Fibroblast of lung (primary cell): ENCODE measurements around the gene PABPC1L. TPM values are rescaled to one million over a fixed set of nuclear protein-coding genes. Genes with fewer than 3 reads are reported as not detected.

Experiments
- DNase-seq, 2 donors: peaks; one replicate each; pipeline versions ENCODE4 v3.0.0 to v3.0.0-alpha.2; 2010; ENCODE audit warnings: low read depth in 2 of 2
- H2AFZ ChIP-seq: 2 replicates; pipeline ENCODE4 v1.5.1; 2012; ENCODE audit warnings: low read length, control low read depth, inconsistent platforms
- H3K27ac ChIP-seq: 2 replicates; pipeline ENCODE4 v1.5.1; 2011; ENCODE audit warnings: low read length, control low read depth; ENCODE audit not compliant: insufficient read depth
- H3K27me3 ChIP-seq: 2 replicates; pipeline ENCODE4 v1.5.1; 2011; ENCODE audit warnings: mild to moderate bottlenecking, low read length; ENCODE audit not compliant: control insufficient read depth, insufficient read depth
- H3K36me3 ChIP-seq: 2 replicates; pipeline ENCODE4 v1.5.1; 2011; ENCODE audit warnings: low read length; ENCODE audit not compliant: control insufficient read depth, insufficient read depth
- H3K4me1 ChIP-seq: 2 replicates; pipeline ENCODE4 v1.5.1; 2011; ENCODE audit warnings: low read length; ENCODE audit not compliant: control insufficient read depth, insufficient read depth; ENCODE audit errors: extremely low read depth
- H3K4me2 ChIP-seq: 2 replicates; pipeline ENCODE4 v1.5.1; 2011; ENCODE audit warnings: low read length, control low read depth; ENCODE audit not compliant: insufficient read depth; ENCODE audit errors: extremely low read depth
- H3K4me3 ChIP-seq, 4 experiments: fragments of 200-600 bp in 1 of 4; sonication (generic) in 1 of 4; replicated peaks in 1 of 4; 2 replicates each; pipeline ENCODE4 v1.5.1; 2011 to 2016; ENCODE audit warnings: low read length in 4 of 4, low read depth in 3 of 4, mild to moderate bottlenecking in 3 of 4, control low read depth in 2 of 4, inconsistent platforms in 1 of 4, mixed read lengths in 1 of 4; ENCODE audit not compliant: insufficient read depth in 1 of 4; ENCODE audit errors: control extremely low read depth in 1 of 4
- H3K79me2 ChIP-seq: 2 replicates; pipeline ENCODE4 v1.5.1; 2012; ENCODE audit warnings: mild to moderate bottlenecking, low read length, inconsistent platforms; ENCODE audit not compliant: control insufficient read depth, insufficient read depth
- H3K9ac ChIP-seq: 2 replicates; pipeline ENCODE4 v1.5.1; 2011; ENCODE audit warnings: mild to moderate bottlenecking, low read length, control low read depth; ENCODE audit not compliant: insufficient read depth
- H3K9me3 ChIP-seq: 2 replicates; pipeline ENCODE4 v1.5.1; 2012; ENCODE audit warnings: low read depth, low read length; ENCODE audit not compliant: control insufficient read depth, insufficient read depth
- H4K20me1 ChIP-seq: 2 replicates; pipeline ENCODE4 v1.5.1; 2011; ENCODE audit warnings: low read length; ENCODE audit not compliant: control insufficient read depth, insufficient read depth; ENCODE audit errors: extremely low read depth
- EZH2 ChIP-seq: IDR thresholded peaks from 2 replicates; pipeline ENCODE4 v1.5.1; 2012; ENCODE audit warnings: low read length, control low read depth, mild to moderate bottlenecking; ENCODE audit errors: missing control alignments
- polyA plus RNA-seq, 2 donors: library from polyadenylated mRNA; depleted of rRNA in 1 of 2; stranded (reverse) in 1 of 2; unstranded in 1 of 2; fragments of >200 nt; gene quantifications; 2 replicates each; pipeline ENCODE4 v1.2.1, GENCODE V29; 2011 to 2012; ENCODE audit warnings: missing spikeins in 1 of 2
- total RNA-seq: library from RNA; depleted of rRNA; stranded (reverse); fragments of >200 nt; gene quantifications from 2 replicates; pipeline ENCODE4 v1.2.1, GENCODE V29; 2014
- TF ChIP-seq, protein P1 (sequence below), 2 donors: IDR thresholded peaks in 1 of 2; conservative IDR thresholded peaks in 1 of 2; 1 replicate in 1 of 2; 2 replicates in 1 of 2; pipeline ENCODE4 v1.5.1; 2011 to 2012; ENCODE audit warnings: low read length in 2 of 2, control low read depth in 1 of 2, inconsistent platforms in 1 of 2, low read depth in 1 of 2, mild to moderate bottlenecking in 1 of 2

PABPC1L gene
- total and polyA plus RNA-seq, 2 donors (not counting 1 experiment from before 2014, with no cell fraction given): 11.6 to 11.9 TPM

- TF ChIP-seq EZH2: no peak
- TF ChIP-seq, protein P1, sequence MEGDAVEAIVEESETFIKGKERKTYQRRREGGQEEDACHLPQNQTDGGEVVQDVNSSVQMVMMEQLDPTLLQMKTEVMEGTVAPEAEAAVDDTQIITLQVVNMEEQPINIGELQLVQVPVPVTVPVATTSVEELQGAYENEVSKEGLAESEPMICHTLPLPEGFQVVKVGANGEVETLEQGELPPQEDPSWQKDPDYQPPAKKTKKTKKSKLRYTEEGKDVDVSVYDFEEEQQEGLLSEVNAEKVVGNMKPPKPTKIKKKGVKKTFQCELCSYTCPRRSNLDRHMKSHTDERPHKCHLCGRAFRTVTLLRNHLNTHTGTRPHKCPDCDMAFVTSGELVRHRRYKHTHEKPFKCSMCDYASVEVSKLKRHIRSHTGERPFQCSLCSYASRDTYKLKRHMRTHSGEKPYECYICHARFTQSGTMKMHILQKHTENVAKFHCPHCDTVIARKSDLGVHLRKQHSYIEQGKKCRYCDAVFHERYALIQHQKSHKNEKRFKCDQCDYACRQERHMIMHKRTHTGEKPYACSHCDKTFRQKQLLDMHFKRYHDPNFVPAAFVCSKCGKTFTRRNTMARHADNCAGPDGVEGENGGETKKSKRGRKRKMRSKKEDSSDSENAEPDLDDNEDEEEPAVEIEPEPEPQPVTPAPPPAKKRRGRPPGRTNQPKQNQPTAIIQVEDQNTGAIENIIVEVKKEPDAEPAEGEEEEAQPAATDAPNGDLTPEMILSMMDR (conservative IDR thresholded peaks at IDR 0.05 in 1 of 2, IDR thresholded peaks at IDR 0.05 in 1 of 2; ENCODE audit: low read depth in 1 of 2, low read length in 2 of 2): no peak
- peaks cover 56% of the 10 kb centered on the region for H3K79me2 ChIP-seq
- H2AFZ ChIP-seq: no peak overlapping the region
- no peaks in the 10 kb centered on the region for H3K27me3 ChIP-seq
- peaks cover 2% of the 10 kb centered on the region for H4K20me1 ChIP-seq
- no peaks in the 10 kb centered on the region for H3K9me3 ChIP-seq
- H3K4me2 ChIP-seq: peak overlapping the region; percentile 13
- DNase-seq: peak; percentile 43 to 62
- H3K4me3 ChIP-seq: no peak overlapping the region
- H3K9ac ChIP-seq: no peak overlapping the region
- H3K36me3 ChIP-seq: peaks cover 3% of the 10 kb centered on the region
- H3K27ac ChIP-seq: peak overlapping the region; percentile 11
- no peaks in the 10 kb centered on the region for H3K4me1 ChIP-seq
Measured at GRCh38 chr20:44901974-44902373, 7.9 kb upstream of the PABPC1L start.

- Histone ChIP-seq H3K79me2 (peaks cover 32% of the 10 kb centered on the region), H2AFZ (no peak overlapping the region), H3K4me1 (no peaks in the 10 kb centered on the region), H3K4me2 (no peak overlapping the region), H3K9me3 (no peaks in the 10 kb centered on the region), H3K27me3 (no peaks in the 10 kb centered on the region), H4K20me1 (peaks cover 2% of the 10 kb centered on the region), H3K4me3 (no peak overlapping the region), H3K36me3 (peaks cover 3% of the 10 kb centered on the region), H3K27ac (no peak overlapping the region), H3K9ac (no peak overlapping the region)
- TF ChIP-seq EZH2: no peak
- TF ChIP-seq, protein P1 (conservative IDR thresholded peaks at IDR 0.05 in 1 of 2, IDR thresholded peaks at IDR 0.05 in 1 of 2; ENCODE audit: low read depth in 1 of 2, low read length in 2 of 2): no peak
- DNase-seq: no peak
Measured at GRCh38 chr20:44904377-44904776, 5.5 kb upstream of the PABPC1L start.

GRCh38 chr20:44908987-44909871, 631 bp upstream of the PABPC1L start:
- Histone ChIP-seq H3K4me3 (peak overlapping the region; percentile 22 to 78 (median 68)), H3K27ac (no peak overlapping the region), H3K79me2 (peaks cover 3% of the 10 kb centered on the region), H3K4me1 (no peaks in the 10 kb centered on the region), H2AFZ (no peak overlapping the region), H4K20me1 (no peaks in the 10 kb centered on the region), H3K9me3 (no peaks in the 10 kb centered on the region), H3K4me2 (peak overlapping the region; percentile 48), H3K36me3 (peaks cover 3% of the 10 kb centered on the region), H3K27me3 (no peaks in the 10 kb centered on the region), H3K9ac (no peak overlapping the region)
- TF ChIP-seq, protein P1 (conservative IDR thresholded peaks at IDR 0.05 in 1 of 2, IDR thresholded peaks at IDR 0.05 in 1 of 2; ENCODE audit: low read depth in 1 of 2, low read length in 2 of 2): no peak
- no peak for TF ChIP-seq EZH2
- peak in 1 of 2 donors; percentile 9 for DNase-seq
